MM.1S (cell line): ENCODE data around the gene FAM181B.

Source experiments
- DNase-seq: peaks from one replicate; pipeline ENCODE4 v3.0.0-alpha.2; 2015
- H2AFZ ChIP-seq: fragments of 300-600 bp; sonication (generic); 2 replicates; pipeline ENCODE4 v1.6.0; 2016; ENCODE audit warnings: antibody characterized with exemption, low read length
- H3F3A ChIP-seq: fragments of 300-600 bp; sonication (generic); 2 replicates; pipeline ENCODE4 v1.6.1; 2016; ENCODE audit warnings: mild to moderate bottlenecking, antibody characterized with exemption, low read length, moderate library complexity, mixed read lengths; ENCODE audit not compliant: insufficient read depth
- H3K27ac ChIP-seq: fragments of 300-600 bp; sonication (generic); 2 replicates; pipeline ENCODE4 v1.5.1; 2016; ENCODE audit warnings: mild to moderate bottlenecking, low read length
- H3K27me3 ChIP-seq: fragments of 300-600 bp; sonication (generic); replicated peaks from 2 replicates; pipeline ENCODE4 v1.6.0; 2016; ENCODE audit warnings: low read length; ENCODE audit not compliant: insufficient read depth
- H3K36me3 ChIP-seq: fragments of 300-600 bp; sonication (generic); replicated peaks from 2 replicates; pipeline ENCODE4 v1.6.1; 2016; ENCODE audit warnings: mild to moderate bottlenecking, low read length, mixed read lengths; ENCODE audit not compliant: insufficient read depth
- H3K4me1 ChIP-seq: fragments of 300-600 bp; sonication (generic); 2 replicates; pipeline ENCODE4 v1.6.1; 2016; ENCODE audit warnings: low read length, mixed read lengths
- H3K4me2 ChIP-seq: fragments of 300-600 bp; sonication (generic); 2 replicates; pipeline ENCODE4 v1.6.0; 2016; ENCODE audit warnings: low read depth, low read length
- H3K4me3 ChIP-seq: fragments of 300-600 bp; sonication (generic); 2 replicates; pipeline ENCODE4 v1.5.1; 2016; ENCODE audit warnings: low read length, mixed read lengths
- H3K79me2 ChIP-seq: fragments of 300-600 bp; sonication (generic); 2 replicates; pipeline ENCODE4 v1.6.1; 2016; ENCODE audit warnings: mixed run types, low read length, mixed read lengths
- H3K9ac ChIP-seq: fragments of 300-600 bp; sonication (generic); 2 replicates; pipeline ENCODE4 v1.6.1; 2016; ENCODE audit warnings: low read length, mixed read lengths
- H3K9me2 ChIP-seq: fragments of 300-600 bp; sonication (generic); replicated peaks from 2 replicates; pipeline ENCODE4 v1.6.1; 2016; ENCODE audit warnings: mild to moderate bottlenecking, low read length, mixed read lengths; ENCODE audit not compliant: insufficient read depth
- H3K9me3 ChIP-seq: fragments of 300-600 bp; sonication (generic); replicated peaks from 2 replicates; pipeline ENCODE4 v1.6.1; 2016; ENCODE audit warnings: mild to moderate bottlenecking, low read length, mixed read lengths; ENCODE audit not compliant: insufficient read depth
- H4K20me1 ChIP-seq: fragments of 300-600 bp; sonication (generic); 2 replicates; pipeline ENCODE4 v1.6.1; 2016; ENCODE audit warnings: mild to moderate bottlenecking, low read length, moderate library complexity, mixed read lengths; ENCODE audit not compliant: insufficient read depth
- EZH2 ChIP-seq: fragments of 300-600 bp; sonication (generic); optimal IDR thresholded peaks from 2 replicates; pipeline ENCODE3; 2017; ENCODE audit warnings: low read depth, mild to moderate bottlenecking, antibody characterized with exemption, low read length, mixed read lengths
- EZH2phosphoT487 ChIP-seq: fragments of 300-600 bp; sonication (generic); IDR thresholded peaks from 2 replicates; pipeline ENCODE4 v1.6.1; 2018; ENCODE audit warnings: antibody characterized with exemption, low read length
- TF ChIP-seq, protein P1 (sequence below): fragments of 300-600 bp; sonication (generic); IDR thresholded peaks from 2 replicates; pipeline ENCODE4 v1.5.1; 2016; ENCODE audit warnings: antibody characterized with exemption, low read length, mixed read lengths

Gene FAM181B

DNA sequence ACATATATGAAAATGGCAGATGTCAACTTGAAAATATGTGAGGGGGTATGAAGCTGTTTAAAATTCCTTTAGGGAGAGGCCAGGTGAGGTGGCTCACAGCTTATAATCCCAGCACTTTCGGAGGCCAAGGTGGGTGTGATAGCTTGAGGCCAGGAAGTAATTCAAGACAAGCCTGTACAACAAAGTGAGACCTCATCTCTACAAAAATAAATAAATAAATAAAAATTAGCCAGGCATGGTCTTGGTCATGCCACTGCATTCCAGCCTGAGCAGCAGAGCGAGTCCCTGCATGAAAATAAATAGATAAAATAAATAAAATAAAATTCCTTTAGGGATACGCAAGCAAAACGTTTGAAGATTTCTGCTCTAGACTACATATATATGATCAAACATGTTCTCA, 38.1 kb upstream of the FAM181B start:
- Histone ChIP-seq H2AFZ (no peak overlapping the region), H3F3A (no peaks in the 10 kb centered on the region), H3K27ac (no peak overlapping the region), H3K36me3 (no peaks in the 10 kb centered on the region), H3K9me3 (no peaks in the 10 kb centered on the region), H3K27me3 (no peaks in the 10 kb centered on the region), H3K9me2 (no peaks in the 10 kb centered on the region), H3K4me3 (no peak overlapping the region), H3K4me2 (no peak overlapping the region), H3K4me1 (peaks cover 6% of the 10 kb centered on the region; the same call in 1 of the 2 replicates), H3K79me2 (no peaks in the 10 kb centered on the region), H3K9ac (no peak overlapping the region), H4K20me1 (no peaks in the 10 kb centered on the region)
- no peak for DNase-seq
- no peak for TF ChIP-seq EZH2phosphoT487
- no peak for TF ChIP-seq EZH2
- TF ChIP-seq, protein P1, sequence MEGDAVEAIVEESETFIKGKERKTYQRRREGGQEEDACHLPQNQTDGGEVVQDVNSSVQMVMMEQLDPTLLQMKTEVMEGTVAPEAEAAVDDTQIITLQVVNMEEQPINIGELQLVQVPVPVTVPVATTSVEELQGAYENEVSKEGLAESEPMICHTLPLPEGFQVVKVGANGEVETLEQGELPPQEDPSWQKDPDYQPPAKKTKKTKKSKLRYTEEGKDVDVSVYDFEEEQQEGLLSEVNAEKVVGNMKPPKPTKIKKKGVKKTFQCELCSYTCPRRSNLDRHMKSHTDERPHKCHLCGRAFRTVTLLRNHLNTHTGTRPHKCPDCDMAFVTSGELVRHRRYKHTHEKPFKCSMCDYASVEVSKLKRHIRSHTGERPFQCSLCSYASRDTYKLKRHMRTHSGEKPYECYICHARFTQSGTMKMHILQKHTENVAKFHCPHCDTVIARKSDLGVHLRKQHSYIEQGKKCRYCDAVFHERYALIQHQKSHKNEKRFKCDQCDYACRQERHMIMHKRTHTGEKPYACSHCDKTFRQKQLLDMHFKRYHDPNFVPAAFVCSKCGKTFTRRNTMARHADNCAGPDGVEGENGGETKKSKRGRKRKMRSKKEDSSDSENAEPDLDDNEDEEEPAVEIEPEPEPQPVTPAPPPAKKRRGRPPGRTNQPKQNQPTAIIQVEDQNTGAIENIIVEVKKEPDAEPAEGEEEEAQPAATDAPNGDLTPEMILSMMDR: no peak

DNA sequence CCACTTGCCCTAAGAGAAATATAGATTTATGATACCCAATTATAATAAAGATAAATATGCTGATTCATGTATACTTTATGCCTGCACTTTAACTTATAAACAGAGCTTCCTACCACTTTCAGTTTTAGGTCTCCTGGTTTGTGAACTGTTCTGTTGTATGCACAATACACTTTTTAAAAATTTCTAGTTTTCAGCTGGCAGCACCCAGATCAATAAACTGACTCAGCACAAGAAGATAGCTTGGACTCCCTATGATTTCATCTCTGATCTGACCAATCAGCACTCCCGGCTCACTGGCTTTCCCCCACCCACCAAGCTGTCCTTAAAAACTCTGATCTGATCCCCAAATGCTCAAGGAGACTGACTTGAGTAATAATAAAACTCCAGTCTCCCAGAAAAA, 33.5 kb upstream of the FAM181B start:
- H2AFZ ChIP-seq: no peak overlapping the region
- H3K4me1 ChIP-seq: peaks cover 8% of the 10 kb centered on the region; the same call in 1 of the 2 replicates
- no peaks in the 10 kb centered on the region for H3K79me2 ChIP-seq
- no peaks in the 10 kb centered on the region for H4K20me1 ChIP-seq
- H3K27ac ChIP-seq: no peak overlapping the region
- H3K36me3 ChIP-seq: no peaks in the 10 kb centered on the region
- no peaks in the 10 kb centered on the region for H3K9me2 ChIP-seq
- H3K4me2 ChIP-seq: no peak overlapping the region
- DNase-seq: no peak
- TF ChIP-seq EZH2 (no peak), EZH2phosphoT487 (no peak)
- TF ChIP-seq, protein P1: no peak
- H3K9ac ChIP-seq: no peak overlapping the region
- no peaks in the 10 kb centered on the region for H3F3A ChIP-seq
- H3K27me3 ChIP-seq: no peaks in the 10 kb centered on the region
- H3K4me3 ChIP-seq: no peak overlapping the region
- H3K9me3 ChIP-seq: no peaks in the 10 kb centered on the region

DNA sequence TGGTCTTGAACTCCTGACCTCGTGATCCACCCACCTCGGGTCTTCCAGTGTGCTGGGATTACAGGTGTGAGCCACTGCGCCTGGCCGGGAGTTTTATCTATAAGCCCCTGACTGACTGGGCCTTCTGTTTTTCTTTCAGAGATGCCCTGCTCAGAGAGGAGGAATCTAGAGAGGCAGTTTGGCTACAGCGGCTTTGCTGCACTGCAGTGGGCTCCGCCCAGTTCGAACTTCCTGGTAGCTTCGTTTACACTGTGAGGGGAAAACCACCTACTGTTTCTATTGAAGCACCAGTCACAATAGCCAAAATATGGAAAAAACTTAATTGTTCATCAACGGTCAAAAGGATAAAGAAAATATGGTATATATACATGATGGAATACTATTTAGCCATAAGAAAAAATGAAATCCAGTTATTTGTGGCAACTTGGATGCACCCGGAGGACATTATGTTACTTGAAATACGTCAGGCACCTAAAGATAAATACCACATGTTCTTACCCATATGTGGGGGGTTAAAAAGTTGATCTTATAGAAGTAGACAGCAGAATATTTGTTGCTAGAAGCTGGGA, 31.9 kb upstream of the FAM181B start:
- Histone ChIP-seq H3K4me3 (no peak overlapping the region), H3K36me3 (no peaks in the 10 kb centered on the region), H4K20me1 (no peaks in the 10 kb centered on the region), H3K9me2 (no peaks in the 10 kb centered on the region), H2AFZ (no peak overlapping the region), H3K27ac (no peak overlapping the region), H3F3A (no peaks in the 10 kb centered on the region), H3K4me2 (no peak overlapping the region), H3K27me3 (no peaks in the 10 kb centered on the region), H3K4me1 (peaks cover 8% of the 10 kb centered on the region; the same call in 1 of the 2 replicates), H3K9ac (no peak overlapping the region), H3K79me2 (no peaks in the 10 kb centered on the region), H3K9me3 (no peaks in the 10 kb centered on the region)
- TF ChIP-seq, protein P1: no peak
- TF ChIP-seq EZH2phosphoT487 (no peak), EZH2 (no peak)
- DNase-seq: no peak
